Right lobe of liver (tissue), 4 donors: ENCODE measurements around the gene MGME1.

Experiments used
- POLR2A ChIP-seq: fragments of 450-650 bp; IDR thresholded peaks from one replicate; pipeline ENCODE4 v1.6.1; 2017; ENCODE audit warnings: antibody characterized with exemption, mild to moderate bottlenecking
- TF ChIP-seq, protein P1 (sequence below), 4 donors: fragments of 200-600 bp in 3 of 4; fragments of 450-650 bp in 1 of 4; IDR thresholded peaks; one replicate each; pipeline versions ENCODE4 v1.5.1 to v1.8.0; 2016 to 2022; ENCODE audit warnings: antibody characterized with exemption in 4 of 4, mild to moderate bottlenecking in 2 of 4
- donor health status: DM: no; HTN: no; CAD: no.
- donor health status: DM: no; HTN: no; CAD: no.
- donor health status: DM: no; HTN: yes; CAD: no.

DNA sequence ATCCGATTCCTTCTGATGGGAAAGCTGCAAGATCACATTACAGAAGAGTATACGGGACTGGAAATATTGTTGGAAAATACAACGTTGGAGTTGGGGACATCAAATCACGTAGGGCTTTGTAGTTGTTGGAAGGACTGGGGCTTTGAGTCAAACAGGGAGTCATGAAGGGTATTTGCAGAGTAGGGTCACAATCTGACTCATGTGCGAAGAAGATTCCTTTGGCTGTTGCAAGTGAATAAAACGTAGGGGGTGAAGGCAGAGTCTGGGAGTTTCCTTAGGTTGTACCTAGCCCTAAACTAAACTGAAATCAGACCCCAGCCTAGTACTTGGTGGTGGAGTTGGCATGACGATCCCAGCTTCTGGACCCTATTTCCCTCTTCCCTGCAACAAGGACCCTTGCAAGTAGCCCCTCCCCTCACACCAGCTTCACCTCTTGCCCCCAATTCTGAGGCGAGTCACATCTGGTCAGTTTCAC, 32.5 kb upstream of the MGME1 start:
- TF ChIP-seq, protein P1, sequence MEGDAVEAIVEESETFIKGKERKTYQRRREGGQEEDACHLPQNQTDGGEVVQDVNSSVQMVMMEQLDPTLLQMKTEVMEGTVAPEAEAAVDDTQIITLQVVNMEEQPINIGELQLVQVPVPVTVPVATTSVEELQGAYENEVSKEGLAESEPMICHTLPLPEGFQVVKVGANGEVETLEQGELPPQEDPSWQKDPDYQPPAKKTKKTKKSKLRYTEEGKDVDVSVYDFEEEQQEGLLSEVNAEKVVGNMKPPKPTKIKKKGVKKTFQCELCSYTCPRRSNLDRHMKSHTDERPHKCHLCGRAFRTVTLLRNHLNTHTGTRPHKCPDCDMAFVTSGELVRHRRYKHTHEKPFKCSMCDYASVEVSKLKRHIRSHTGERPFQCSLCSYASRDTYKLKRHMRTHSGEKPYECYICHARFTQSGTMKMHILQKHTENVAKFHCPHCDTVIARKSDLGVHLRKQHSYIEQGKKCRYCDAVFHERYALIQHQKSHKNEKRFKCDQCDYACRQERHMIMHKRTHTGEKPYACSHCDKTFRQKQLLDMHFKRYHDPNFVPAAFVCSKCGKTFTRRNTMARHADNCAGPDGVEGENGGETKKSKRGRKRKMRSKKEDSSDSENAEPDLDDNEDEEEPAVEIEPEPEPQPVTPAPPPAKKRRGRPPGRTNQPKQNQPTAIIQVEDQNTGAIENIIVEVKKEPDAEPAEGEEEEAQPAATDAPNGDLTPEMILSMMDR (IDR thresholded peaks at IDR 0.05) = no peak
- TF ChIP-seq POLR2A = no peak
